ENCODE data around the gene FOXE3. TPM values are rescaled to one million over a fixed set of nuclear protein-coding genes. Genes with fewer than 3 reads are reported as not detected.

The FOXE3 gene
- total RNA-seq, 2 donors from 2014 or later: 0.28 TPM; not detected in 1

DNA sequence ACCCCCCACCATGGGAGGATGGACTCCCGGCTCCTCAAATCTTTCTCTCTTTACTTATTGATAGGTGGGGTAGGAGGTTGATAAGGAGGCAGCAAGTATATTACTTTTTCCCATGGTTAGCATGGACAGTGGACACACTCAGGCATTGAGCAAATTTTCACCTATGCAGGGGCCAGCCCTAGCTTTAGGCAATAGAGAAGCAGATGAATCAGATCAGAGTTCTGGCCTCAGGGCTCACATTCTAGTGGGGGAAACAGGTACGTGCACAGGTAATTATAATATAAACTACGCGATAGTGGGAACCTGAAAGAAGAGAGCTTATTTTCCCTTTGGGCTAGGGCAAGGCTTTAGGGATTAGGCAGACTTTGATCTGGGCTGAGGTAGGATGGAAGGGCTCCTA is 13.5 kb upstream of the FOXE3 start:
- no peaks in the 10 kb centered on the region for H3K27me3 ChIP-seq (replicated peaks; ENCODE audit: insufficient read depth)
- no peak for DNase-seq (ENCODE audit: low spot score)
- H3K36me3 ChIP-seq: no peaks in the 10 kb centered on the region
- no peaks in the 10 kb centered on the region for H3K9me3 ChIP-seq
- ATAC-seq (ENCODE audit: insufficient number of reproducible peaks, low FRiP score, low read depth): no peak
- H3K4me1 ChIP-seq (ENCODE audit: control insufficient read depth in 1 of 2, low read depth in 2 of 2): no peaks in the 10 kb centered on the region
- no peak overlapping the region for H3K27ac ChIP-seq
- no peak overlapping the region for H3K4me3 ChIP-seq
- no peak for TF ChIP-seq CTCF (IDR thresholded peaks at IDR 0.05)

GRCh38 chr1:47403321-47403910 is 12.7 kb upstream of the FOXE3 start:
- Histone ChIP-seq H3K4me1 (ENCODE audit: control insufficient read depth in 1 of 2, low read depth in 2 of 2) (no peaks in the 10 kb centered on the region), H3K27ac (no peak overlapping the region), H3K4me3 (no peak overlapping the region), H3K27me3 (replicated peaks; ENCODE audit: insufficient read depth) (no peaks in the 10 kb centered on the region), H3K36me3 (no peaks in the 10 kb centered on the region), H3K9me3 (no peaks in the 10 kb centered on the region)
- ATAC-seq (ENCODE audit: insufficient number of reproducible peaks, low FRiP score, low read depth) (no peak), DNase-seq (ENCODE audit: low spot score) (no peak)
- no peak for TF ChIP-seq CTCF (IDR thresholded peaks at IDR 0.05)

DNA sequence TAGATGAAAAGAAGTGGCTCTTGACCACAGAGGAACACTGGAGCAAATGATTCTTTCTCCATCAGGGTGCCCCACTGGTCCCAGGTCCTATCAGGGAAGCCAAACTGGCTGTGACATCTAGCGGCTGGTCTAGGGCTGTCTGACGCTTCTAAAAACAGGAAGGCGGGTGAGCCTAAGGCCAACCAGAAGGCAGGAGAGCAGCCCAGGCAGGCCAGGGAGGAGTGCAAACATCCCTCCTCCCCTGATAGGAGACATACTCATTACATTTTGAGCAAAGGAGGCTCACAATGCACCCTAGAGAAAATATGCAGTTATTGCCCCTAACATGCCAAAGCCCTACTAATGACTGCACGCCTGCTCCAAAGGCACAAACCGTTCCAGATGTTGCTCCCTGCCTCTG is 10.4 kb upstream of the FOXE3 start:
- ATAC-seq (ENCODE audit: insufficient number of reproducible peaks, low FRiP score, low read depth) (no peak), DNase-seq (ENCODE audit: low spot score) (no peak)
- TF ChIP-seq CTCF (IDR thresholded peaks at IDR 0.05): no peak
- Histone ChIP-seq H3K27ac (no peak overlapping the region), H3K9me3 (no peaks in the 10 kb centered on the region), H3K27me3 (replicated peaks; ENCODE audit: insufficient read depth) (no peaks in the 10 kb centered on the region), H3K36me3 (no peaks in the 10 kb centered on the region), H3K4me1 (ENCODE audit: control insufficient read depth in 1 of 2, low read depth in 2 of 2) (no peaks in the 10 kb centered on the region), H3K4me3 (no peak overlapping the region)

DNA sequence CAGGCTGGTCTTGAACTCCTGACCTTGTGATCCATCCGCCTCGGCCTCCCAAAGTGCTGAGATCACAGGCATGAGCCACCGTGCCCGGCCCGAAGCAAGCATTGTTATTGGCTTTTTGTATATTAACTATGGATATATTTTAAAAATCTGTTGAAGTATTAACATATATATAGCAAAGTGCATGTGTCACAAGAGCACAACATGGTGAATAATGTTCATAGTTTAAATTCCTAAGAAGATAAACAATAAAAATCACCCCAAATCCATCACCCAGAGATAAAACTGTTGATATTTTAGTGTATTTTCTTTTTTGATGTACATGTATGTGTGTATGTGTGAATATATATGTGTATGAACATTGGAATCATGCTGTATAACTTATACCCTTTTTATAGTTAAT is 9.1 kb upstream of the FOXE3 start:
- no peaks in the 10 kb centered on the region for H3K9me3 ChIP-seq
- H3K4me1 ChIP-seq (ENCODE audit: control insufficient read depth in 1 of 2, low read depth in 2 of 2): no peaks in the 10 kb centered on the region
- ATAC-seq (ENCODE audit: insufficient number of reproducible peaks, low FRiP score, low read depth): no peak
- no peak overlapping the region for H3K4me3 ChIP-seq
- no peak for TF ChIP-seq CTCF (IDR thresholded peaks at IDR 0.05)
- DNase-seq (ENCODE audit: low spot score): no peak
- no peak overlapping the region for H3K27ac ChIP-seq
- no peaks in the 10 kb centered on the region for H3K36me3 ChIP-seq
- no peaks in the 10 kb centered on the region for H3K27me3 ChIP-seq (replicated peaks; ENCODE audit: insufficient read depth)

DNA sequence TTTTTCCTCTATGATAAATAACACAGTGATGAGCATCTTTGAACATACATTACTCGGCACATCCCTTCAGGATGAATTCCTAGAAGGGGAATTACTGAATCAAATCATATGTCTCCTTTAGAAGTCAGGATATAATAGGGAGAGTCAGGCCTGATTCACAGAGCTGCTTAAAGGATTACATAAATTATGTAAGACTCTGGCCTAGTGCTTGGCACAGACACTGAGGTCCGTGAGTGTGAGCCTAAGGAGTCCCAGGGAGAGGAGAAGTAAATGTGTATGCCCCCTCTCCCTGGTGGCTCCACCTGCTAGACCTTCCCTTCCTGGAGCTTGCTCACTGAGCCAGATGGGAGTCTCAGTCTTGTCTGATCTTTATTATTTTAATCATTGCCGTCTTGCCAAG is 8.6 kb upstream of the FOXE3 start:
- no peak for TF ChIP-seq CTCF (IDR thresholded peaks at IDR 0.05)
- ATAC-seq (ENCODE audit: insufficient number of reproducible peaks, low FRiP score, low read depth) (no peak), DNase-seq (ENCODE audit: low spot score) (no peak)
- no peak overlapping the region for H3K4me3 ChIP-seq
- H3K27ac ChIP-seq: no peak overlapping the region
- H3K4me1 ChIP-seq (ENCODE audit: control insufficient read depth in 1 of 2, low read depth in 2 of 2): no peaks in the 10 kb centered on the region
- H3K36me3 ChIP-seq: no peaks in the 10 kb centered on the region
- no peaks in the 10 kb centered on the region for H3K9me3 ChIP-seq
- no peaks in the 10 kb centered on the region for H3K27me3 ChIP-seq (replicated peaks; ENCODE audit: insufficient read depth)

Measured in thoracic aorta (tissue), 2 donors.